ENCODE results near the gene ZC3H14. TPM values are rescaled to one million over a fixed set of nuclear protein-coding genes. Genes with fewer than 3 reads are reported as not detected.

ZC3H14 gene, protein sequence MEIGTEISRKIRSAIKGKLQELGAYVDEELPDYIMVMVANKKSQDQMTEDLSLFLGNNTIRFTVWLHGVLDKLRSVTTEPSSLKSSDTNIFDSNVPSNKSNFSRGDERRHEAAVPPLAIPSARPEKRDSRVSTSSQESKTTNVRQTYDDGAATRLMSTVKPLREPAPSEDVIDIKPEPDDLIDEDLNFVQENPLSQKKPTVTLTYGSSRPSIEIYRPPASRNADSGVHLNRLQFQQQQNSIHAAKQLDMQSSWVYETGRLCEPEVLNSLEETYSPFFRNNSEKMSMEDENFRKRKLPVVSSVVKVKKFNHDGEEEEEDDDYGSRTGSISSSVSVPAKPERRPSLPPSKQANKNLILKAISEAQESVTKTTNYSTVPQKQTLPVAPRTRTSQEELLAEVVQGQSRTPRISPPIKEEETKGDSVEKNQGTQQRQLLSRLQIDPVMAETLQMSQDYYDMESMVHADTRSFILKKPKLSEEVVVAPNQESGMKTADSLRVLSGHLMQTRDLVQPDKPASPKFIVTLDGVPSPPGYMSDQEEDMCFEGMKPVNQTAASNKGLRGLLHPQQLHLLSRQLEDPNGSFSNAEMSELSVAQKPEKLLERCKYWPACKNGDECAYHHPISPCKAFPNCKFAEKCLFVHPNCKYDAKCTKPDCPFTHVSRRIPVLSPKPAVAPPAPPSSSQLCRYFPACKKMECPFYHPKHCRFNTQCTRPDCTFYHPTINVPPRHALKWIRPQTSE
- 54.4 to 68.8 TPM (median 67.0 TPM) in 5 replicates for total RNA-seq (2022; extraction: Qiagen RNA extraction; ENCODE audit: low read depth)

DNA sequence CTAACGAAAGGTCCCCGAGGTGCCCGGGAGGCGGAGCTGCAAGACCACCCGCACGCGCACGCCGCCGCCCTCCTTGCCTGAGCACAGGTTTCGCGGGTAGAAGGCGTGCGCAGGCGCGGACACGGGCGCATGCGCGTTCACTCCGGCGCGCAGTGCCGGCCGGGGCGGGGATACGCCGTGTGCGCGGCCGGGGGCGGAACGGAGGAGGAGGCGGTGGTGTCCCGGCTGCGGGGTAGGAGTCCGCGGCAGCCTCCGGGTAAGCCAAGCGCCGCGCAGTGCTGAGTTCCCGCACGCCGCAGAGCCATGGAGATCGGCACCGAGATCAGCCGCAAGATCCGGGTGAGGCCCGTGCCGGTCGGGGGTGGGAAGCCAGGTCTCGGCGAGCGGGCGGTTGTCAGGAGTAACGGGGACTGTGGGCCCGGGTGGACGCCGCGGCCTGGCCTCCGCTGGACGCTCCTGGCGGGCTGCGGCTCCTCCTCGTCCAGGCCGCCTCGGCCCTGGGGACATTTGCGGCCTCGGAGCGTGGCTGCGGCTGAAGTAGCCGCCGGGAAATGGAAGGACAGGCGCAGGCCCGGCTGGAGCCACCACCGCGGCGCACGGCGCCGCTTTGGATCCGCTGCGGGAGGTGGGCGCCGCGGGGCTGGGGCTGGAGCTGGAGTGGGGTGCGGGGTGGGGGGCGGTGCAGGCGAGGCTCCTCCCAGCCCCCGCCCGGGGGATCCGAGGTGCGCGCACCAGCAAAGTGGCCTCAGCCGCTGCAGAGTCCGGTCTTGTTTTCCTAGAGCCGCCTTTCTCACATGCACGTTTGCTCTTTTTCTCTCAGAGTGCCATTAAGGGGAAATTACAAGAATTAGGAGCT lies at the start of gene ZC3H14:
TSS of gene ZC3H14 (plus strand) at position 207 of the 856 bp plus-strand sequence. CDS start at position 304, 97 bp downstream.

DNA sequence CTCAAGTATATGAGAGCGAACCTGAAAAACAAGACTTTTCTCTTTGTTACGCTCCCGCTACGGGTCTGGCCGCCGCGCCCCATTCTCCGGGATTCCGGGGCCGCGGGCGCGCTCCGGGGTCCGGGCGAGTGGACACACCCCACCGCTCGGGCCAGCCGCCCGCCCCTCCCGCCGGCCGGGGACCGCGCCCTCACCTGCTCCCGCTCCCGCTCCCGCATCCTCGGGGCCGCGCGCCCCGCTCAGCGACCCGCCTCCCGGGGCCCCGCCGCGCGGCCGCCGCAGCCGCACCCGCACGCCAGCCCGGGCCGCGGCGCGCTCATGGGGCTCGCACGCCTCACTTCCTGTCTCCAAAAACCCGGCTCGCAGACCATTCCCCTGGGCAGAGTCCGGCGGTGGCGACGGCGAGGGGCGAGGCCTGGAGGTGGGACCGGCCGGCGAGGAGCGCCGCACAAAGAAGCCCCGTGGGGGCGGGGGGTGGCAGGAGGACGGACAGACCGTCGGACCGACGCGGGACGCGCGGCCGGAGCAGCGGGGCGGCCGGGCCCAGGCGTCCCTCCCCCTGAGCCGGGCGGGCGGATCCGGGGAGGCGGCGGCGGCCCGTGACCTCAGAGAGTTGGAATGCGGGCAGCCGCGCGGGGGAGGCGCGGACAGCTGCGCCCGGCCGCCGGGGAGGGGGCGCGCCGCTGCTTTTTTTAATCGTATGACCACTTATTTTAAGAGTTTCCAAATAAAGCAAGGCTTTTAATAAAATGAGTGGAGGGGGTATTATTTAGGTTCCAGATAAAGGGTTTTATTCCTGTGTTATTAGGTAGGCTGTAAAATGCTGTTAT lies 8.2 kb upstream of the ZC3H14 start, which contains the start of gene PTPN21:
TSS of gene PTPN21 (minus strand) at position 551 of the 830 bp plus-strand sequence. CDS start 4,590 bp downstream, outside the sequence.

Other genes starting within 250 kb of the ZC3H14 start
- not detected in 5 replicates for gene KCNK10, start 239.8 kb upstream of the ZC3H14 start, total RNA-seq (2022; extraction: Qiagen RNA extraction; ENCODE audit: low read depth)
- gene SPATA7, start 177.4 kb upstream of the ZC3H14 start, total RNA-seq (2022; extraction: Qiagen RNA extraction; ENCODE audit: low read depth), result 3.7 to 5.4 TPM (median 4.4 TPM) in 5 replicates
- gene PTPN21, start 8.0 kb upstream of the ZC3H14 start, total RNA-seq (2022; extraction: Qiagen RNA extraction; ENCODE audit: low read depth), result 7.3 to 9.7 TPM (median 8.5 TPM) in 5 replicates
- gene EML5, start 229.9 kb downstream of the ZC3H14 start, total RNA-seq (2022; extraction: Qiagen RNA extraction; ENCODE audit: low read depth), result 0.76 to 1.1 TPM (median 0.84 TPM) in 5 replicates